Right lobe of liver (tissue), 4 donors: ENCODE results near the gene ZBTB7B.

Experiments used
- CTCF ChIP-seq, 4 donors: fragments of 200-600 bp in 3 of 4; fragments of 450-650 bp in 1 of 4; IDR thresholded peaks; one replicate each; pipeline versions ENCODE4 v1.5.1 to v1.8.0; 2016 to 2022; ENCODE audit warnings: antibody characterized with exemption in 4 of 4, mild to moderate bottlenecking in 2 of 4
- POLR2A ChIP-seq: fragments of 450-650 bp; IDR thresholded peaks from one replicate; pipeline ENCODE4 v1.6.1; 2017; ENCODE audit warnings: antibody characterized with exemption, mild to moderate bottlenecking
- donor health status: DM: no; HTN: no; CAD: no.
- donor health status: DM: no; HTN: no; CAD: no.
- donor health status: DM: no; HTN: yes; CAD: no.

- no peak for TF ChIP-seq CTCF (IDR thresholded peaks at IDR 0.05)
- no peak for TF ChIP-seq POLR2A
Observed at GRCh38 chr1:154978360-154978759, 24.2 kb upstream of the ZBTB7B start.
